Prostate gland (tissue), 2 donors: ENCODE measurements around the gene SH3BP4. TPM values are rescaled to one million over a fixed set of nuclear protein-coding genes. Genes with fewer than 3 reads are reported as not detected.

Experiments
- DNase-seq: peaks from one replicate; pipeline ENCODE4 v3.0.0-alpha.2; 2019; ENCODE audit warnings: low spot score
- H3K27ac ChIP-seq, 2 donors: fragments of 200-600 bp; sonication (generic); 2 replicates each; pipeline ENCODE4 v1.5.1; 2017 to 2019
- H3K27me3 ChIP-seq: fragments of 200-600 bp; sonication (generic); replicated peaks from 2 replicates; pipeline ENCODE4 v1.5.1; 2019; ENCODE audit not compliant: insufficient read depth
- H3K36me3 ChIP-seq, 2 donors: fragments of 200-600 bp; sonication (generic); 1 replicate in 1 of 2; 2 replicates in 1 of 2; pipeline versions ENCODE4 v1.5.1 to v1.8.1; 2017 to 2019
- H3K4me1 ChIP-seq: fragments of 200-600 bp; sonication (generic); replicated peaks from 2 replicates; pipeline ENCODE4 v1.5.1; 2019
- H3K4me3 ChIP-seq, 2 donors: fragments of 200-600 bp; sonication (generic); 2 replicates each; pipeline ENCODE4 v1.5.1; 2017 to 2019
- H3K9me3 ChIP-seq: fragments of 200-600 bp; sonication (generic); 2 replicates; pipeline ENCODE4 v1.5.1; 2017
- CTCF ChIP-seq, 4 experiments: fragments of 200-600 bp in 2 of 4; fragments of 450-650 bp in 2 of 4; sonication (generic) in 2 of 4; IDR thresholded peaks; 1 replicate in 3 of 4; 2 replicates in 1 of 4; pipeline ENCODE4 v1.5.1; 2016 to 2019; ENCODE audit warnings: antibody characterized with exemption in 4 of 4, mild to moderate bottlenecking in 2 of 4, moderate library complexity in 2 of 4
- POLR2A ChIP-seq: fragments of 450-650 bp; IDR thresholded peaks from one replicate; pipeline ENCODE4 v1.6.1; 2016; ENCODE audit warnings: antibody characterized with exemption, mild to moderate bottlenecking
- POLR2AphosphoS5 ChIP-seq: sonication (generic); formaldehyde crosslinking; IDR thresholded peaks from one replicate; pipeline ENCODE4 v1.6.1; 2017; ENCODE audit warnings: antibody characterized with exemption
- WGBS: methylation state at CpG from one replicate; pipeline ENCODE4 v1.1.5; 2018; 5-methylcytosine and 5-hydroxymethylcytosine counted together
- intact Hi-C: fragments of 100-400 bp; cut with DNase I; formaldehyde crosslinking; loops from one replicate; pipeline ENCODE4 v1.14.2; 2022
- total RNA-seq, 2 donors: library from RNA; depleted of rRNA; stranded (reverse); fragments of >200 nt; gene quantifications; one replicate each; pipeline ENCODE4 v1.1.0, GENCODE V29; 2016

The SH3BP4 gene
- total RNA-seq, 2 donors from 2014 or later, result 86.7 to 134 TPM

GRCh38 chr2:235091983-235092382 lies 140.2 kb downstream of the SH3BP4 start:
- intact Hi-C loops, result no loop called here
- Histone ChIP-seq H3K27me3 (no peaks in the 10 kb centered on the region), H3K4me1 (no peaks in the 10 kb centered on the region), H3K36me3 (no peaks in the 10 kb centered on the region), H3K9me3 (no peaks in the 10 kb centered on the region), H3K4me3 (no peak overlapping the region), H3K27ac (no peak overlapping the region)
- no peak for DNase-seq
- no peak for TF ChIP-seq POLR2A
- no peak for TF ChIP-seq CTCF (IDR thresholded peaks at IDR 0.05)
- TF ChIP-seq POLR2AphosphoS5, result no peak
- 81% methylated on average over 9 of the region's 9 CpGs for WGBS

- no peak for DNase-seq
- no peaks in the 10 kb centered on the region for H3K4me1 ChIP-seq
- intact Hi-C loops, result no loop called here
- WGBS, result 90% methylated on average over 17 of the region's 17 CpGs
- no peak for TF ChIP-seq CTCF (IDR thresholded peaks at IDR 0.05)
- TF ChIP-seq POLR2A, result no peak
- no peak for TF ChIP-seq POLR2AphosphoS5
- H3K36me3 ChIP-seq, result no peaks in the 10 kb centered on the region
- no peaks in the 10 kb centered on the region for H3K27me3 ChIP-seq
- H3K4me3 ChIP-seq, result no peak overlapping the region
- no peaks in the 10 kb centered on the region for H3K9me3 ChIP-seq
- H3K27ac ChIP-seq, result no peak overlapping the region
These were observed 140.8 kb downstream of the SH3BP4 start for GRCh38 chr2:235092433-235093223.

GRCh38 chr2:235094457-235094856 lies 142.6 kb downstream of the SH3BP4 start:
- intact Hi-C loops, result no loop called here
- no peak overlapping the region for H3K27ac ChIP-seq
- no peaks in the 10 kb centered on the region for H3K9me3 ChIP-seq
- H3K27me3 ChIP-seq, result no peaks in the 10 kb centered on the region
- no peaks in the 10 kb centered on the region for H3K4me1 ChIP-seq
- DNase-seq, result no peak
- TF ChIP-seq POLR2A (no peak), CTCF (IDR thresholded peaks at IDR 0.05) (no peak), POLR2AphosphoS5 (no peak)
- no peak overlapping the region for H3K4me3 ChIP-seq
- WGBS, result 92% methylated on average over 1 of the region's 1 CpG
- no peaks in the 10 kb centered on the region for H3K36me3 ChIP-seq

GRCh38 chr2:235095569-235095968 lies 143.8 kb downstream of the SH3BP4 start:
- no peak for DNase-seq
- no peak overlapping the region for H3K4me3 ChIP-seq
- H3K36me3 ChIP-seq, result no peaks in the 10 kb centered on the region
- WGBS, result 81% methylated on average over 2 of the region's 2 CpGs
- intact Hi-C loops, result no loop called here
- no peaks in the 10 kb centered on the region for H3K9me3 ChIP-seq
- H3K27me3 ChIP-seq, result no peaks in the 10 kb centered on the region
- no peak overlapping the region for H3K27ac ChIP-seq
- H3K4me1 ChIP-seq, result no peaks in the 10 kb centered on the region
- TF ChIP-seq POLR2AphosphoS5, result no peak
- TF ChIP-seq POLR2A, result no peak
- no peak for TF ChIP-seq CTCF (IDR thresholded peaks at IDR 0.05)

GRCh38 chr2:235096447-235096846 lies 144.6 kb downstream of the SH3BP4 start:
- intact Hi-C loops, result no loop called here
- no peak for TF ChIP-seq CTCF (IDR thresholded peaks at IDR 0.05)
- TF ChIP-seq POLR2A, result no peak
- Histone ChIP-seq H3K27me3 (no peaks in the 10 kb centered on the region), H3K36me3 (no peaks in the 10 kb centered on the region), H3K4me3 (no peak overlapping the region), H3K4me1 (no peaks in the 10 kb centered on the region), H3K9me3 (no peaks in the 10 kb centered on the region), H3K27ac (no peak overlapping the region)
- WGBS, result 96% methylated on average over 4 of the region's 4 CpGs
- DNase-seq, result no peak
